Mammary epithelial cell (primary cell): ENCODE measurements around the gene C3orf62.

ENCODE experiments used
- CTCF ChIP-seq, 2 donors: IDR thresholded peaks in 1 of 2; conservative IDR thresholded peaks in 1 of 2; 2 replicates each; pipeline ENCODE4 v1.5.1; 2011 to 2012; ENCODE audit warnings: inconsistent platforms in 2 of 2, low read length in 2 of 2, mild to moderate bottlenecking in 2 of 2, control low read depth in 1 of 2, low read depth in 1 of 2; ENCODE audit not compliant: insufficient read depth in 1 of 2; ENCODE audit errors: extremely low read depth in 1 of 2
- EZH2 ChIP-seq: IDR thresholded peaks from 2 replicates; pipeline ENCODE4 v1.6.1; 2012; ENCODE audit warnings: low read length, inconsistent platforms, borderline replicate concordance

- no peak for TF ChIP-seq EZH2
- TF ChIP-seq CTCF (conservative IDR thresholded peaks at IDR 0.05 in 1 of 2, IDR thresholded peaks at IDR 0.05 in 1 of 2; ENCODE audit: extremely low read depth in 1 of 2, insufficient read depth in 1 of 2, low read depth in 1 of 2, low read length in 2 of 2), result no peak
Observed at GRCh38 chr3:49266410-49267095, 10.5 kb downstream of the C3orf62 start.
